KOPT-K1 (cell line): ENCODE results near the gene MBD5.
"Not testable (repeated sequence)": the region's sequence is repeated elsewhere in the genome, so short reads cannot be mapped to it uniquely, and the experiment has no call there.

ENCODE experiments used
- H3K27ac ChIP-seq: fragments of 200-600 bp; sonication (generic); 2 replicates; pipeline ENCODE4 v1.5.1; 2016; ENCODE audit warnings: antibody characterized with exemption, mild to moderate bottlenecking, low read depth, low read length; ENCODE audit not compliant: poor library complexity, severe bottlenecking
- H3K36me3 ChIP-seq: fragments of 200-600 bp; sonication (generic); 2 replicates; pipeline ENCODE4 v1.5.1; 2017; ENCODE audit warnings: antibody characterized with exemption, mild to moderate bottlenecking, low read length, moderate library complexity; ENCODE audit not compliant: insufficient read depth
- H3K9me3 ChIP-seq: fragments of 200-600 bp; sonication (generic); 2 replicates; pipeline ENCODE4 v1.5.1; 2017; ENCODE audit warnings: antibody characterized with exemption, low read length, mild to moderate bottlenecking; ENCODE audit not compliant: insufficient read depth, poor library complexity, severe bottlenecking

Gene MBD5

DNA sequence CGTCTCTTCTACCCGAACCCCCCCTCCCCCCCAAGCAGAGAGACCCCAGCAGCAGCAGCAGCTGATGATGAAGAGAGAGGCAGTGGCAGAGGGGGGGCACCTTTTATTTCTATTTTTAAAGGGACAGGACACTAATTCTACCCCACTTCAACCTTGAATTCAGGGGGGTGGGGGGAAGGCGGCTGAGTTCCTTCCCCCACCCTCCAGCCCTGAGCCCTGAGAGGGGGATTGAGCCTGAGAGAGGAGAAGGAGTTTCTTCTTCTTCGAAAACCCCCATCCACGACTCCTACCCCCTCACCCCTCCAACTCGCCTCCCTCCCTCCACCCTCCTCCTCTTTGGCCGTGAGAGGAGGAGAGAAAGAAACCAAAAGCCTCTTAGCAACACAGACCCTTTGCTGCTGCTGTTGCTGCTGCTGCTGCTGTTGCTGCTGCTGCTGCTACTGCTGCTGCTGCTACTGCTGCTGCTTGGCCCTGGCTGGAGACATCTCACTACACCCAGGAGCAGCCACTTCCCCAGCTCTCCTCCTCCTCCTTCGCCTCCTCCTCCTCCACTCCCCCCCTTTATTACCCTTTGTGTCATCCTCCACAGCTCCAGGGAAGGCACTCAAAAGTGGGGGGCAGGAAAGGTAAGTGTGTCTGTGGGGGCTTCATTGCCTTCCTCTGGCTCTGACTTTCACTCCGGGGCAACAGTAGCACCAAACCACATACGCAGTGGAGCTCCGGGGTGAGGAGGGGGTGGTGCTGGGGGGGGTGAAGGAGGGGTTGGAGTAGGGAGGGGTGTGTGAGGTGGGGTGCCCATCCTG, at the start of gene MBD5:
Gene MBD5, plus strand, starts transcription at position 33 of the 803 bp plus-strand sequence.
- H3K36me3 ChIP-seq: peaks cover 7% of the 10 kb centered on the region; the same call in 1 of the 2 replicates
- no peaks in the 10 kb centered on the region for H3K9me3 ChIP-seq
- peak within 1 kb of the TSS; percentile 85 for H3K27ac ChIP-seq

DNA sequence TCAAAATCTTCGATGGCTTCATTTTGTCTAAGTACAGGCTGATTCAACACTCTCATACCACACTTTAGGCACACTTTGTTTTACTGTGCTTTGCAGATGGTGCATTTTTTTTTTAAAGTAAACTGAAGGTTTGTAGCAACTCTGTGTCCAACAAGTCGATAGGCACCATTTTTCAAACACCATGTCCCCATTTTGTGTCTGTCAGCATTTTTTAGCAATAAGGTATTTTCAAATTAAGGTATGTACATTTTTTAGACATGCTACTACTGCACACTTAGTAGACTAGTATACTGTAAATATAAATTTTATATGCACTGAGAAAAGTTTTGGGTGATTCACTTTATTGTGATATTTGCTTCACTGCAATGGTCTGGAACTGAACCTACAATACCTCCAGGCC, 44.8 kb upstream of the MBD5 start:
- peaks cover 19% of the 10 kb centered on the region for H3K9me3 ChIP-seq
- peaks cover 25% of the 10 kb centered on the region for H3K36me3 ChIP-seq
- no peak overlapping the region for H3K27ac ChIP-seq

DNA sequence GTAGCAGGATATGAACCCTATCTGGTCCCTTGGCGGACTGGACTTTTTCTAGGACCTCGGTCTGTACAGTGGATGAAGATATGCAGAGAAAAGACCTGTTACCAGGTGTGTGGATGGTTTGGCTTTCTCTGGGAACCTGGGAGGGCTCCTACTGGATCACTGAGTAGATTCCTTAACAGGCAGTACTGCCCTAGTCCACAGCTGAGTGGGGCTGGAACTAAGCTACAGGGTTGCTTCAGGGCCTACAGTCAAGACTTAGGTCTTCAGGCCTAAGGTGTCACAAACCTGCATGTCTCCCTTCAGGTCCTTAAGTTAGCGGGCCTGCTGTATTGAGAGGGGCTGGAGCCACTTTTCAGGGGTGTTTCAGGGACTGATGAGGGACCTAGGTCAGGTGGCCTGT, 43.2 kb upstream of the MBD5 start:
- H3K9me3 ChIP-seq: peaks cover 19% of the 10 kb centered on the region
- peaks cover 19% of the 10 kb centered on the region; the same call in 1 of the 2 replicates for H3K36me3 ChIP-seq
- no peak overlapping the region for H3K27ac ChIP-seq

DNA sequence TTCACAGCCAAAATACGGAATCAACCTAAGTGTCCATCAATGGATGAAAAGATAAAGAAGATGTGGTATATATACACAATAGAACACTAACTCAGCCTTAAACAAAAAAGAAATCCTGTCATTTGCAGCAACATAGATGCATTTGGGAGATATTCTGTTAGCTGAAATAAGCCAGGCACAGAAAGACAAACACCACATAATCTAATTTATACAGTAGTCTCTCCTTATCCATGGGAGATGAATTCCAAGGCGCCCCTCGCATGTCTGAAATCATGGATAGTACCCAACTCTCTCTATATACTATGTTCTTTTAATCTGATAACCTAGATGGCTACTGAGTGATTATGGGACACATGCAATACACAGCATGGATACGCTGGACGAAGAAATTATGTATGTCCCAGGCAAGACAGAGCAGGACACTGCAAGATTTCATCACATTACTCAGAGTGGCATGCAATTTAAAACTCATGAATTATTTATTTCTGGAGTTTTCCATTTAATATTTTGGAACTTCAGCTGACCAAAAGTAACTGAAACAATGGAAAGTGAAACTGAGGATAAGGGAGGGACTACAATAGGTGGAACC, 39.9 kb upstream of the MBD5 start:
- peaks cover 19% of the 10 kb centered on the region for H3K9me3 ChIP-seq
- H3K36me3 ChIP-seq: peaks cover 9% of the 10 kb centered on the region; the same call in 1 of the 2 replicates
- H3K27ac ChIP-seq: no peak overlapping the region

DNA sequence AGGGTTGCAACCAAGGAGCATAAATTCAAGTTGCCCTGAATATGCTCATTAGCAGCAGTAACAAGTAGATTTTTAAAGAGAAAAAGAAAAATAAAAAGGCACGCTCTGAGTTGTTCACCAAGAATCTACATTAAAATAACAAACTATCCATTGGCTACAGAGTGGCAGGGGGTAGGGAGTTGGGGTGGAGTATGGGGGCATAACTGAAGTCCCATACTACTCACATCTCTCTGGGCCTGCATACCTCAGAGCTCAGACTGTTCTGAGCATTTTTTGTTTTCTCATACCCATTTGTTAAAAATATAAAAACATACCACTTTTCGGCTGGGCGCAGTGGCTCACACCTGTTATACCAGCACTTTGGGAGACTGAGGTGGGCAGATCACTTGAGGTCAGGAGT, 31.8 kb upstream of the MBD5 start:
- H3K27ac ChIP-seq: no peak overlapping the region
- H3K9me3 ChIP-seq: no peaks in the 10 kb centered on the region
- no peaks in the 10 kb centered on the region for H3K36me3 ChIP-seq

DNA sequence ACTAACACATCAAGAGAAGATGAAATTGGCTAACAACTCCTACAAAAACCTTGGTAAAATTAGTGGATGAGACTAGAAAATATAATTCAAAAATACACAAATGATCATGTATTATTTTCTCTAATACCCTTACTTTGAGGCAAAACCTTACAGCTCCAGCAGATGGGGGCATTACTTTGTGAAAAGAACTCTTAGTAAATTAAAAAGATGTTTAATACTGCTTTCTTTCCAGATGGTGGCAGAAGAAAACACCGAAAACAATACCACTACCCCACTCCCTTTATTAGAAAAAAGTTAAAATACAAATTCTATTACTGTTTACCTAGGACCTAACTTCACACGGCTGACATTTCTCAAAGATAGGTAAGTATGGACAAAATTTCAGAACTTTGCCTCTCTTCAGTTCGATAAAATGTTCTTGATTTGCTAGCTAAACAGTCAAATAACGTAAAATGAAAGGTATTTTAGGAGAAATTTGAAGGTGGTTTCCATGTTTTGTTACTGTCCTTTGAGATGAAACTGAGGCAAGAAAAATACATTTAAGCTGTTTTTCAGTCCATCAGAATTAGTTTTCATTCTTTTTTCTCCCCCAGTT, 31.0 kb upstream of the MBD5 start:
- peaks cover under 1% of the 10 kb centered on the region for H3K36me3 ChIP-seq
- H3K27ac ChIP-seq: no peak overlapping the region
- H3K9me3 ChIP-seq: peaks cover under 1% of the 10 kb centered on the region

DNA sequence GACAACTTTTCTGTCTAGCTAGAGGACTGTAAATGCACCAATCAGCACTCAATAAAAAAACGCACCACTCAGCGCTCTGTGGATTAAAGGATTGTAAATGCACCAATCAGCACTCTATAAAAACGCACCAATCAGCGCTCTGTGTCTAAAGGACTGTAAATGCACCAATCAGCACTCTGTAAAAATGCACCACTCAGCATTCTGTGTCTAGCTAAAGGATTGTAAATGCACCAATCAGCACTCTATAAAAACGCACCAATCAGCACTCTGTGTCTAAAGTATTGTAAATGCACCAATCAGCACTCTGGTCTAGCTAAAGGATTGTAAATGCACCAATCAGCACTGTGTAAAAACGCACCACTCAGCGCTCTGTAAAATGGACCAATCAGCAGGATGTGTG, 25.9 kb upstream of the MBD5 start:
- Histone ChIP-seq H3K9me3 (peaks cover 21% of the 10 kb centered on the region), H3K36me3 (peaks cover 11% of the 10 kb centered on the region)
- H3K27ac ChIP-seq: not testable (repeated sequence)

DNA sequence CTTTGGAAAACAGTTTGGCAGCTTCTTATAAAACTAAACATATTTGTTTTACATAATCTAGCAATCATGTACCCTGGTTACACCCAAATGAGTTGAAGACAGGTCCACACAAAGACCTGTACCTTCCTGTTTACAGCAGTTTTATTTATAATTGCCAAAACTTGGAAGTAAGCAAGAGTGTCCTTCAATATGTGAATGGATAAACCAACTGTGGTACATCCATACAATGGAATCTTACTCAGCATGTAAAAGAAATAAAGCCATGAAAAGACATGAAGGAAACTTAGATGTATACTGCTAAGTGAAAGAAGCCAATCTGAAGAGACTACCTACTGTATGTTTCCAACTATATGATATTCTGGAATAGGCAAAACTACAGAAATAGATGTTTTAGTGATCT, 24.1 kb upstream of the MBD5 start:
- H3K9me3 ChIP-seq: peaks cover 21% of the 10 kb centered on the region
- H3K36me3 ChIP-seq: peaks cover 11% of the 10 kb centered on the region
- H3K27ac ChIP-seq: no peak overlapping the region

DNA sequence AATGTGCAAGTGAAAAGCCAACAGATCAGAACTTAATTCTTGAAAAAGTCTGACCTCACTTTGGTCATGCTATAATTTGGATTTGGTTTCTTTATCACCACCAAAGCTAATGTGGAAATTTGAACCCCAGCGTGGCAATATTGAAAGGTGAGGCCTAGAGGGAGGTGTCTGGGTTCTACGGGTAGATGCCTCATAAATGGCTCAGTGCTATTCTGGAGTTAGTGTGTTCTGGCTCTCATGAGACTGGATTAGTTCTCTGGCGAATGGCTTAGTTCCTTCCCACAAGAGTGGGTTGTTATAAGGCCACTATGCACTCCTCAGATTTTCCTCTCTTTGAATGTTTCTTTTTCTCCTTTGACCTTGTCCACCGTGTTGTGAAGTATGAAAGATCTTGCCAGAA, 22.7 kb upstream of the MBD5 start:
- Histone ChIP-seq H3K36me3 (peaks cover 11% of the 10 kb centered on the region), H3K27ac (no peak overlapping the region), H3K9me3 (peaks cover 21% of the 10 kb centered on the region)

DNA sequence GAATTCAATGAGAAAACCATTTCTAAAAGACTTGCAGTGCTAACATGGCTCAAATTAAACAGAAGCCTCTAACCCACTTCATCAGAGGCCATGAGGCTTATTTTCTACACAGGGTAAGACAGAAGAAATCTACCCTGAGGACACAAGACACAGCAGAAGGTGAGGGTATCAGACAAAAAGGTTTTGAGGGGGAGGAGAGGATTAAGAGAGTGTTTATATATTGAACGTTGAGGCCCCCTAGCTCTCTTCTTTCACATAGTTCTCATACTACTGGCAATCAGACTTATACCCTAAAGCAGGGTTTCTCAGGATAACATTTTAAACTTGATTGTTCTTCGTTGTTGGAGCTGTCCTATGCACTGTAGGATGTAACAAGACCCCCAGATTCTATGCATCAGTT, 21.8 kb upstream of the MBD5 start:
- H3K9me3 ChIP-seq: peaks cover 28% of the 10 kb centered on the region
- H3K36me3 ChIP-seq: peaks cover 11% of the 10 kb centered on the region
- H3K27ac ChIP-seq: no peak overlapping the region

DNA sequence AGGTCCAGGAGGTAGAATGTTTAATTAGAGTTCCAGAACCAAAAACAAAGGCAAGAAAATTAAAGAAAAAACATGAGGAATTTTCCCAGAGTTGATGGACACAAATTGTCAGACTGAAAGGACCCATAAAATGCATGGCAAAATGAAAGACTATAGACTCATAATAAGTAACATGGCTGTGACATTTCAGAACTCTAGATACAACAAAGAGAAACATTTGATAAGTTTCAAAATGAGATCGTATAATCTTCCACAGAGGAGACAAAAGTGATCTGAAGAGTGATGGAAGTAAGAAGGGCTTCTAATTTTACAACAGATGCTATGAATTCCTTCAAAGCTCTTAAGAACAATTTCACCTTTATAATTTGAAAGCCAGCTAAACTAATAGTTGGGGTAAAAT, 20.8 kb upstream of the MBD5 start:
- H3K27ac ChIP-seq: no peak overlapping the region
- H3K9me3 ChIP-seq: peaks cover 26% of the 10 kb centered on the region
- peaks cover 8% of the 10 kb centered on the region for H3K36me3 ChIP-seq

DNA sequence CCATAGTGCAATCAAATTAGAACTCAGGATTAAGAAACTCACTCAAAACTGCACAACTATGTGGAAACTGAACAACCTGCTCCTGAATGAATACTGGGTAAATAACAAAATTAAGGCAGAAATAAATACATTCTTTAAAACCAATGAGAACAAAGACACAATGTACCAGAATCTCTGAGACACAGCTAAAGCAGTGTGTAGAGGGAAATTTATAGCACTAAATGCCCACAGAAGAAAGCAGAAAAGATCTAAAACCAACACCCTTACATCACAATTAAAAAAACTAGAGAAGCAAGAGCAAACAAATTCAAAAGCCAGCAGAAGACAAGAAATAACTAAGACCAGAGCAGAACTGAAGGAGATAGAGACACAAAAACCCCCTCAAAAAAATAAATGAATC, 18.5 kb upstream of the MBD5 start:
- not testable (repeated sequence) for H3K27ac ChIP-seq, H3K36me3 ChIP-seq
- peaks cover 25% of the 10 kb centered on the region for H3K9me3 ChIP-seq

DNA sequence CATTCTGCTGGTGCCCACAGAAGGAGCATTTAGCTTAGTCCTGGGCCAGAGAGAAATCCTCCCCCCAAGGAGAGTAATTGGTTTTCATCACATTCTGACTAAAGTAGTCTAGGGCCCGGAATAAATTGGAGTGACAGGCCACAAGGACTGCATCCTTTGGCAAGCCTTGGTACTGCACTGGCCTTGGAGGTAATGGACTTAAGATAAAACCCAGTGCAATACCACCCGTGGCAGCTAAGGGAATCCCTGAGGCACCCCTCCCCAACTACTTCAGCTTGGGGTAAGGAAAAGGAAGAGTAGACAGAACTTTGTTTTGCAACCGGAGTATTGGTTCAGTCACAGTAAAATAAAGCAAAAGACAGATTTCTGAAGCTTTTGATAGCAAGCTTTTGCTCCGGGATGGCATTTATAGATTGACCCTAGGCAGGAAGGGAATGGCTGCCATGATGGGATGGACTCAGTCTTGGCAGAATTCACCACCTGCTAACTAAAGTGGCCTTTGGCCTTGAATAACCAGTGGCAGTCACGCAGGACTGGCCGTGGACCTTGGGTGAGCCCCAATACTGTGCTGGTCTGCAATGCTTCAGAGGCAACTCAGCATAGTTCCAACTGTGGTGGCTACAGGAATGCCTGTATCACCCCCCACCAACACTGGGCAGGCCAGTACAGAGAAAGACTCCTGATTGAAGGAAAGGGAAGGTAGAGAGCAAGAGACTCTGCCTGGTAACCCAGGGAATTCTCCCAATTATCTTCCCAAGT, 14.5 kb upstream of the MBD5 start:
- Histone ChIP-seq H3K27ac (no peak overlapping the region), H3K9me3 (peaks cover 53% of the 10 kb centered on the region), H3K36me3 (no peaks in the 10 kb centered on the region)

DNA sequence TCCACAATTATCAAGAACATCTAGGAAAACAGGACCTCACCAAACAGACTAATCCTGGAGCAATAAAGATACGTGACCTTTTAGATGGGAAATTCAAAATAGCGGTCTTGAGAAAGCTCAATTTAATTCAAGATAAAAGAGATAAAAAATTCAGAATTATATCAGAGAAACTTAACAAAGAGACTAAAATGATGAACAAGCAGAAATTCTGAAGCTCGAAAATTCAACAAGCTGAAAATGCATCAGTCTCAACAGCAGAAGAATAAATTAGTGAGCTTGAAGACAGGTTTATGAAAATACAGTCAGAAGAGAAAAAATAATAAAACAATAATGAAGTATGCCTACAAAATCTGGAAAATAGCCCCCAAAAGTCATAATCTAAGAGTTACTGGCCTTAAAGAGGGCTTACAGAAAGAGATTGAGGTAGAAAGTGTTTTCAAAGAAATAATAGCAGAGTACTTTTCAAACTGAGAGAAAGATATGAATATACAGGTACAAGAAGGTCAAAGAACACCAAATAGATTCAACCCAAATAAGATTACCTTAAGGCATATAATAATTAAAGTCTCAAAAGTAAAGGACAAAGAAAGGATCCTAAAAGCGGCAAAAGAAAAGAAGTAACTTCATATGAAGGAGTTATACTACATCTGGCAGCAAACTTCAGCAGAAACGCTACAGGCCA, 13.5 kb upstream of the MBD5 start:
- H3K36me3 ChIP-seq: no peaks in the 10 kb centered on the region
- peaks cover 55% of the 10 kb centered on the region for H3K9me3 ChIP-seq
- H3K27ac ChIP-seq: no peak overlapping the region

DNA sequence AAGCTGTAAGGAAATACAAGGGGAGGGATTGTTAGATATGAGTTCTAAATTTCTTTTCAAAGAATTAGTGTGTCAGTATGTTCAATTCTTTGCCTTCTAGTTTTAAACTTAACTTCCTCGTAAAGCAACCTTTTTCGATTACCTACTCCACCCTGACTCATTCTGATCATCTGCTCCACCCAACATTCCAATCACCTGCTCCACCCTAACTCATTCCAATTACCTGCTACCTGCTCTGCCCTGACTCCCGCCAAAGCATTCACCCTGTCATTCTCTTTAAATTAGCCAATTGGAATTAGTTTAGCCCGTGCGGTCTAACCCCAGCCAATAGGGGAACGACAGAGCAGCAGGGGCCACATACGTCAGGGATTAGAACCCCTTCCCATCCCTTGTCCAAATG, 12.5 kb upstream of the MBD5 start:
- not testable (repeated sequence) for H3K27ac ChIP-seq, H3K36me3 ChIP-seq
- peaks cover 54% of the 10 kb centered on the region for H3K9me3 ChIP-seq
